ENCODE measurements around the gene SLC43A3. TPM values are rescaled to one million over a fixed set of nuclear protein-coding genes. Genes with fewer than 3 reads are reported as not detected.

The SLC43A3 gene
- 10 to 100 TPM; 13.8 to 20.8 TPM for total RNA-seq
- 13.9 TPM for polyA plus RNA-seq (ENCODE audit: insufficient read depth, low read depth, low replicate concordance)
- long read RNA-seq, donor 1, transcript SLC43A3-226 (1 exons, 1,796 nt) = major isoform, 8 of 12 reads
- long read RNA-seq, donor 1, partial matches to known transcripts = 0 of 12 reads
- long read RNA-seq, donor 1, other reads (novel, unspliced or antisense) = 0 of 12 reads
- long read RNA-seq, donor 2, partial matches to known transcripts = 0 of 4 reads
- long read RNA-seq, donor 2, other reads (novel, unspliced or antisense) = 0 of 4 reads

GRCh38 chr11:57426929-57427726 is at the start of gene SLC43A3:
Gene SLC43A3, minus strand, starts transcription at chr11:57427121. Its CDS starts 949 bp downstream, at chr11:57426172.
- DNase-seq = peak; percentile 77
- Histone ChIP-seq H3K27me3 (no peaks in the 10 kb centered on the region), H3K4me1 (peaks cover 45% of the 10 kb centered on the region), H3K9me3 (no peaks in the 10 kb centered on the region), H3K36me3 (ENCODE audit: low read depth, missing control alignments) (no peaks in the 10 kb centered on the region), H3K27ac (peak within 1 kb of the TSS; percentile 93 to 95), H3K4me3 (peak within 1 kb of the TSS; percentile 55 to 69)
- WGBS, 2 donors = 2 to 3% methylated on average over 32 to 37 of the region's 39 CpGs
- intact Hi-C loops (cut with DNase I; ENCODE audit: low total_unique reads) = no loop called here
- TF ChIP-seq, protein P1, sequence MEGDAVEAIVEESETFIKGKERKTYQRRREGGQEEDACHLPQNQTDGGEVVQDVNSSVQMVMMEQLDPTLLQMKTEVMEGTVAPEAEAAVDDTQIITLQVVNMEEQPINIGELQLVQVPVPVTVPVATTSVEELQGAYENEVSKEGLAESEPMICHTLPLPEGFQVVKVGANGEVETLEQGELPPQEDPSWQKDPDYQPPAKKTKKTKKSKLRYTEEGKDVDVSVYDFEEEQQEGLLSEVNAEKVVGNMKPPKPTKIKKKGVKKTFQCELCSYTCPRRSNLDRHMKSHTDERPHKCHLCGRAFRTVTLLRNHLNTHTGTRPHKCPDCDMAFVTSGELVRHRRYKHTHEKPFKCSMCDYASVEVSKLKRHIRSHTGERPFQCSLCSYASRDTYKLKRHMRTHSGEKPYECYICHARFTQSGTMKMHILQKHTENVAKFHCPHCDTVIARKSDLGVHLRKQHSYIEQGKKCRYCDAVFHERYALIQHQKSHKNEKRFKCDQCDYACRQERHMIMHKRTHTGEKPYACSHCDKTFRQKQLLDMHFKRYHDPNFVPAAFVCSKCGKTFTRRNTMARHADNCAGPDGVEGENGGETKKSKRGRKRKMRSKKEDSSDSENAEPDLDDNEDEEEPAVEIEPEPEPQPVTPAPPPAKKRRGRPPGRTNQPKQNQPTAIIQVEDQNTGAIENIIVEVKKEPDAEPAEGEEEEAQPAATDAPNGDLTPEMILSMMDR (IDR thresholded peaks at IDR 0.05) = peak in 1 of 3 experiments; percentile 8
- TF ChIP-seq POLR2A (IDR thresholded peaks at IDR 0.05) = no peak

DNA sequence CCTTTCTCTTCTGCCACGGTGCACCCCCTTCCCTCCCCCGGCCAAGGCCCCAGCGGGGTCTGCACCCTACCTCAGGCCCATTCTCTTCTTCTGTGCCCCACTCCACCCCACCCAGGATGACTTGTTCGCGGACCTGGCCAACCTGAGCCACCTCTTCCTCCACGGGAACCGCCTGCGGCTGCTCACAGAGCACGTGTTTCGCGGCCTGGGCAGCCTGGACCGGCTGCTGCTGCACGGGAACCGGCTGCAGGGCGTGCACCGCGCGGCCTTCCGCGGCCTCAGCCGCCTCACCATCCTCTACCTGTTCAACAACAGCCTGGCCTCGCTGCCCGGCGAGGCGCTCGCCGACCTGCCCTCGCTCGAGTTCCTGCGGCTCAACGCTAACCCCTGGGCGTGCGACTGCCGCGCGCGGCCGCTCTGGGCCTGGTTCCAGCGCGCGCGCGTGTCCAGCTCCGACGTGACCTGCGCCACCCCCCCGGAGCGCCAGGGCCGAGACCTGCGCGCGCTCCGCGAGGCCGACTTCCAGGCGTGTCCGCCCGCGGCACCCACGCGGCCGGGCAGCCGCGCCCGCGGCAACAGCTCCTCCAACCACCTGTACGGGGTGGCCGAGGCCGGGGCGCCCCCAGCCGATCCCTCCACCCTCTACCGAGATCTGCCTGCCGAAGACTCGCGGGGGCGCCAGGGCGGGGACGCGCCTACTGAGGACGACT is 49.3 kb upstream of the SLC43A3 start:
- H3K27ac ChIP-seq = no peak overlapping the region
- H3K4me3 ChIP-seq = peak overlapping the region; percentile 43 to 63
- no peaks in the 10 kb centered on the region for H3K27me3 ChIP-seq
- H3K4me1 ChIP-seq = peaks cover 10% of the 10 kb centered on the region
- intact Hi-C loops (cut with DNase I; ENCODE audit: low total_unique reads) = no loop called here
- no peaks in the 10 kb centered on the region for H3K9me3 ChIP-seq
- TF ChIP-seq POLR2A (IDR thresholded peaks at IDR 0.05) = no peak
- TF ChIP-seq, protein P1 (IDR thresholded peaks at IDR 0.05) = no peak
- peak; percentile 67 for DNase-seq
- no peaks in the 10 kb centered on the region for H3K36me3 ChIP-seq (ENCODE audit: low read depth, missing control alignments)
- WGBS, 2 donors = 1 to 2% methylated on average over 31 to 63 of the region's 80 CpGs

DNA sequence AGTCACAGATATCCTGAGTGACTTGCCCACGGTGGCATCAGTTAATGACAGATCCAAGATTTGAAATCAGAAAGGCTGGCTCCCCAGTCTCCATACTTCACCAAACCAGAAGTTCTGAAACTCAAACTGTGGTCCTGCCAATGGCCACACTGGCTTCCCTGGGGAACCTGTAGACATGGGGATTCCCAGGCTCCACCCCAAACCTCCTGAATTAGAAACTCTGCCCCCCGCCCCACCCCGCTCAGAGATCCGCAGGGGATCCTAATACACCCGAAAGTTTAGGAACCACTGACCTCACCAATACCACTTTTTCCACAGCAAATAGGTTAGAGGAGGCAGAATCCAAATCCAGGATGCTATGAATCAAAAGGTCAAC is 48.7 kb upstream of the SLC43A3 start:
- WGBS, 2 donors = 40 to 55% methylated on average over 1 to 5 of the region's 5 CpGs
- Histone ChIP-seq H3K9me3 (no peaks in the 10 kb centered on the region), H3K4me3 (peak overlapping the region in 1 of 2 donors; percentile 63), H3K27me3 (no peaks in the 10 kb centered on the region), H3K27ac (no peak overlapping the region), H3K36me3 (ENCODE audit: low read depth, missing control alignments) (no peaks in the 10 kb centered on the region), H3K4me1 (peaks cover 10% of the 10 kb centered on the region)
- no peak for DNase-seq
- intact Hi-C loops (cut with DNase I; ENCODE audit: low total_unique reads) = no loop called here
- TF ChIP-seq, protein P1 (IDR thresholded peaks at IDR 0.05) = no peak
- TF ChIP-seq POLR2A (IDR thresholded peaks at IDR 0.05) = no peak

DNA sequence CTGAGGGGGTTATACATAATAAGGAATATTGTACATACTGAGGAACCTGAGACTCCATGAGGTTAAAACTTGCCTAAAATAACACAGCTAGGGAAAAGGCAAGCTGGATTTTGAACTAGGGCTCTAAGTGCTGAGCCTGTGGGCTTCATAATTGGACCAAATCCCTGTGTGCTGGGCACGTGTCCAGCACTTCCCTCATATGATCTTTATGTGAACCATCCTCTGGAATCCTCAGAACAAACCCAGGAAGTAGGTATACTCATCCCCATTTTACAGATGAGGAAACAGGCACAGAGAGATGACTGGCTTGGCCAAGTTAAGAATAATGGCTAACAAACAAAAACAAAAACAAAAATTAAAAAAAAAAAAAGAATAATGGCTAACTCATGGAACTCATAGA is 48.3 kb upstream of the SLC43A3 start:
- no peaks in the 10 kb centered on the region for H3K27me3 ChIP-seq
- H3K4me1 ChIP-seq = peaks cover 10% of the 10 kb centered on the region
- no peak overlapping the region for H3K4me3 ChIP-seq
- no peaks in the 10 kb centered on the region for H3K36me3 ChIP-seq (ENCODE audit: low read depth, missing control alignments)
- H3K27ac ChIP-seq = no peak overlapping the region
- no peak for DNase-seq
- H3K9me3 ChIP-seq = no peaks in the 10 kb centered on the region
- TF ChIP-seq, protein P1 (IDR thresholded peaks at IDR 0.05) = no peak
- intact Hi-C loops (cut with DNase I; ENCODE audit: low total_unique reads) = no loop called here
- 28 to 45% methylated on average over 1 of the region's 1 CpG for WGBS, 2 donors

Data from testis (tissue), 5 donors.